Measurements from ENCODE around the gene CCDC73. TPM values are rescaled to one million over a fixed set of nuclear protein-coding genes. Genes with fewer than 3 reads are reported as not detected.

CCDC73 gene
- total and polyA plus RNA-seq, 2 donors (not counting 1 experiment from before 2014, with no cell fraction given): 0.05 TPM; not detected in 1

DNA sequence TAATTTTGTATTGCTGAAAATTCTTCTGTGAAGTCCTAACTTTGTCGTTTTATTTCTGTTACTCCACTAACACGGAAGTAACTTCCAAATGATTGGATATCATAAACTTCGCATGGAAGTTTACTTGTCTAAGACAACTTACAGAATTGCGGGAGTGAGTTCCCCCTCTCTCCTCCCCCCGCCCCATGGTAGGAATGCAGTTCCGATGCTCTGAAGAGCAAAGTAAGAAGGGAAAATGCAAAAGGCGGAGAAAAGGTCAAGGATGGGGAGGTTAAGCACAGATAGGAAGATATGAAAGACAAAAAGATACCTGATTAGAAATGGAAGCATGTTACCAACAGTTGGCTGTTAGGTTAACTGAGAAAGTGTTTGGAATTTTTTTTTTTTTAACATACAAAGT is 209.5 kb downstream of the CCDC73 start:
- Mint-ChIP-seq H3K27me3 (no peaks in the 10 kb centered on the region), H3K4me1 (peaks cover 40% of the 10 kb centered on the region), H3K4me3 (peak overlapping the region; percentile 98), H3K27ac (peak overlapping the region; percentile 47), H3K9me3 (ENCODE audit: insufficient read depth) (no peaks in the 10 kb centered on the region)
- Histone ChIP-seq H3K4me1 (ENCODE audit: control insufficient read depth in 2 of 2, insufficient read depth in 2 of 2, low read length in 2 of 2) (peaks cover 18 to 20% of the 10 kb centered on the region in 2 donors), H3K4me2 (replicated peaks; ENCODE audit: low read depth, low read length, poor library complexity, severe bottlenecking) (peak overlapping the region; percentile 84), H3K27ac (ENCODE audit: low read length in 2 of 2) (peak overlapping the region in 1 of 2 donors; percentile 87), H3K27me3 (replicated peaks in 1 of 4; ENCODE audit: control extremely low read depth in 1 of 4, control insufficient read depth in 3 of 4, insufficient read depth in 4 of 4, low read length in 3 of 4) (no peaks in the 10 kb centered on the region), H3K4me3 (ENCODE audit: control extremely low read depth in 1 of 5, extremely low read depth in 1 of 5, insufficient read depth in 1 of 5, low read depth in 2 of 5, low read length in 4 of 5) (peak overlapping the region; percentile 84 to 97 (median 88)), H4K20me1 (ENCODE audit: control insufficient read depth, insufficient read depth, low read length, poor library complexity, severe bottlenecking) (peaks cover 21% of the 10 kb centered on the region), H3K36me3 (replicated peaks in 1 of 2; ENCODE audit: control extremely low read depth in 1 of 2, control insufficient read depth in 1 of 2, extremely low read depth in 1 of 2, insufficient read depth in 2 of 2, low read length in 1 of 2) (peaks cover 0 to 20% of the 10 kb centered on the region in 2 experiments), H3K9me3 (ENCODE audit: control extremely low read depth in 1 of 3, control insufficient read depth in 2 of 3, insufficient read depth in 1 of 3, low read length in 2 of 3) (peaks cover 0 to 6% (median 0%) of the 10 kb centered on the region in 3 donors), H2AFZ (ENCODE audit: insufficient read depth, low read depth, low read length, poor library complexity, severe bottlenecking) (peak overlapping the region; percentile 93), H3K79me2 (ENCODE audit: control insufficient read depth, insufficient read depth, low read length) (peaks cover 59% of the 10 kb centered on the region), H3K9ac (ENCODE audit: low read length) (peak overlapping the region; percentile 96)
- TF ChIP-seq EZH2 (IDR thresholded peaks at IDR 0.05; ENCODE audit: borderline replicate concordance, insufficient read depth, low read depth, low read length, poor library complexity, severe bottlenecking): no peak
- TF ChIP-seq, protein P1, sequence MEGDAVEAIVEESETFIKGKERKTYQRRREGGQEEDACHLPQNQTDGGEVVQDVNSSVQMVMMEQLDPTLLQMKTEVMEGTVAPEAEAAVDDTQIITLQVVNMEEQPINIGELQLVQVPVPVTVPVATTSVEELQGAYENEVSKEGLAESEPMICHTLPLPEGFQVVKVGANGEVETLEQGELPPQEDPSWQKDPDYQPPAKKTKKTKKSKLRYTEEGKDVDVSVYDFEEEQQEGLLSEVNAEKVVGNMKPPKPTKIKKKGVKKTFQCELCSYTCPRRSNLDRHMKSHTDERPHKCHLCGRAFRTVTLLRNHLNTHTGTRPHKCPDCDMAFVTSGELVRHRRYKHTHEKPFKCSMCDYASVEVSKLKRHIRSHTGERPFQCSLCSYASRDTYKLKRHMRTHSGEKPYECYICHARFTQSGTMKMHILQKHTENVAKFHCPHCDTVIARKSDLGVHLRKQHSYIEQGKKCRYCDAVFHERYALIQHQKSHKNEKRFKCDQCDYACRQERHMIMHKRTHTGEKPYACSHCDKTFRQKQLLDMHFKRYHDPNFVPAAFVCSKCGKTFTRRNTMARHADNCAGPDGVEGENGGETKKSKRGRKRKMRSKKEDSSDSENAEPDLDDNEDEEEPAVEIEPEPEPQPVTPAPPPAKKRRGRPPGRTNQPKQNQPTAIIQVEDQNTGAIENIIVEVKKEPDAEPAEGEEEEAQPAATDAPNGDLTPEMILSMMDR (IDR thresholded peaks at IDR 0.05): no peak
- DNase-seq: no peak
- POLR2A ChIA-PET: no interaction called here
- 100% methylated on average over 1 of the region's 7 CpGs for WGBS (ENCODE audit: insufficient coverage)
- intact Hi-C loops (cut with micrococcal nuclease): loop anchor here (10.0 kb wide), 1 partner anchor 1080 kb away; the partner anchor contains the start of genes ELP4 and IMMP1L
- ATAC-seq (ENCODE audit: low read depth): no peak
- CTCF ChIA-PET: no interaction called here

DNA sequence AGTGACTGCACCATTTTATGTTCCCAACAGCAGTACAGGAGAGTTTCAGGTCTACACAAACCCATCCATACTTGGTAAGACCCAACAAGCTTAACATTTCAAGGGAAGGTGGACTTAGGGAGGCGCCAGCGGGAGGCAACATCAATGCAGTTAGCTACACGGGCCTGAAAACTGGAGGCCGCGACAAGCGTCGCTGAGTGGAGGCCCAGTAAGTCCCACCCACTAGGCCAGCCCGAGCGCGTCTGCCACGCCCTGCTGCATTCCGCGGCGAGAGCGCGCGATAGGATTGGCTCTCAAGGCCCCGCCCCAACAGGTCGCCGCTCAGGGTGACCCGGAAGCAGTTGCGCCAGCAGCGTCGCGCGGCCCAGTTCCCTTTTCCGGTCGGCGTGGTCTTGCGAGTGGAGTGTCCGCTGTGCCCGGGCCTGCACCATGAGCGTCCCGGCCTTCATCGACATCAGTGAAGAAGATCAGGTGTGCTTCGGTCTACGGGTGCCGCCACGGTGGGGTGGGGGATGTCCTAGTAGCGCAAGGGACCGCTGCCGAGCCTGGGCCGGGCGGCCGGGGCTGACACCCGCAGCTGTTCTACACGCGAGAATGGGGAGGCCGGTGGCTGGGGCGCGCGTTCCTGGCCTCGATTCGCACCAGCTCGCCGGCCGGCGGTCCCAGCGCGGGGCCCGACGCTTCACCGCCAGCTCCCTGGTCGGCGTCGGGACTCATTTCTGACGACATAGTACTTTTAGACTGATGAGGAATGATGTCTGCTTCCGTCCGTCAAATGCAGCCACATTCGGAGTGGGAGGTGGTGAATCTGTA is 210.8 kb downstream of the CCDC73 start, which contains the start of gene EIF3M:
EIF3M (plus strand) TSS at position 373 of the 813 bp plus-strand sequence; CDS start at position 430, 57 bp downstream.
- Mint-ChIP-seq H3K9me3 (ENCODE audit: insufficient read depth) (no peaks in the 10 kb centered on the region), H3K4me1 (peaks cover 40% of the 10 kb centered on the region), H3K27me3 (no peaks in the 10 kb centered on the region), H3K27ac (peak within 1 kb of the TSS; percentile 97), H3K4me3 (peak within 1 kb of the TSS; percentile 98)
- DNase-seq: peak; percentile 96
- peaks cover 56% of the 10 kb centered on the region for H3K79me2 ChIP-seq (ENCODE audit: control insufficient read depth, insufficient read depth, low read length)
- peaks cover 18% of the 10 kb centered on the region for H4K20me1 ChIP-seq (ENCODE audit: control insufficient read depth, insufficient read depth, low read length, poor library complexity, severe bottlenecking)
- under 1% methylated on average over 67 of the region's 70 CpGs for WGBS (ENCODE audit: insufficient coverage)
- peak; percentile 99 for ATAC-seq (ENCODE audit: low read depth)
- intact Hi-C loops (cut with micrococcal nuclease): loop anchor here (1.0 to 10.0 kb wide), 2 partner anchors 309 to 1079 kb away; partner anchors contain the start of genes ELP4, IMMP1L and QSER1
- H2AFZ ChIP-seq (ENCODE audit: insufficient read depth, low read depth, low read length, poor library complexity, severe bottlenecking): peak within 1 kb of the TSS; percentile 93
- peak within 1 kb of the TSS; percentile 67 to 87 for H3K27ac ChIP-seq (ENCODE audit: low read length in 2 of 2)
- peak within 1 kb of the TSS; percentile 84 to 97 (median 88) for H3K4me3 ChIP-seq (ENCODE audit: control extremely low read depth in 1 of 5, extremely low read depth in 1 of 5, insufficient read depth in 1 of 5, low read depth in 2 of 5, low read length in 4 of 5)
- H3K4me1 ChIP-seq (ENCODE audit: control insufficient read depth in 2 of 2, insufficient read depth in 2 of 2, low read length in 2 of 2): peaks cover 18 to 20% of the 10 kb centered on the region in 2 donors
- peaks cover 0 to 6% (median 0%) of the 10 kb centered on the region in 3 donors for H3K9me3 ChIP-seq (ENCODE audit: control extremely low read depth in 1 of 3, control insufficient read depth in 2 of 3, insufficient read depth in 1 of 3, low read length in 2 of 3)
- H3K36me3 ChIP-seq (replicated peaks in 1 of 2; ENCODE audit: control extremely low read depth in 1 of 2, control insufficient read depth in 1 of 2, extremely low read depth in 1 of 2, insufficient read depth in 2 of 2, low read length in 1 of 2): peaks cover 0 to 9% of the 10 kb centered on the region in 2 experiments
- peak within 1 kb of the TSS; percentile 96 for H3K9ac ChIP-seq (ENCODE audit: low read length)
- peak within 1 kb of the TSS; percentile 84 for H3K4me2 ChIP-seq (replicated peaks; ENCODE audit: low read depth, low read length, poor library complexity, severe bottlenecking)
- TF ChIP-seq EZH2 (IDR thresholded peaks at IDR 0.05; ENCODE audit: borderline replicate concordance, insufficient read depth, low read depth, low read length, poor library complexity, severe bottlenecking): no peak
- TF ChIP-seq, protein P1 (IDR thresholded peaks at IDR 0.05): no peak
- POLR2A ChIA-PET: interaction anchor here (0.6 to 1.5 kb wide), 2 partner anchors 578 to 1153 kb away, joined by 3 to 5 read pairs; partner anchors contain the start of gene CSTF3
- CTCF ChIA-PET: no interaction called here
- no peaks in the 10 kb centered on the region for H3K27me3 ChIP-seq (replicated peaks in 1 of 4; ENCODE audit: control extremely low read depth in 1 of 4, control insufficient read depth in 3 of 4, insufficient read depth in 4 of 4, low read length in 3 of 4)

Data from B cell (primary cell).